DOHH2 (cell line): ENCODE data around the gene SIAH2.

Source experiments
- H3F3A ChIP-seq: fragments of 200-600 bp; sonication (generic), shearing (Covaris generic); 2 replicates; pipeline ENCODE4 v1.6.0; 2016; ENCODE audit warnings: antibody characterized with exemption, mild to moderate bottlenecking; ENCODE audit not compliant: control insufficient read depth, insufficient read depth
- H3K27ac ChIP-seq: fragments of 200-600 bp; sonication (generic); 2 replicates; pipeline ENCODE4 v1.5.1; 2014; ENCODE audit warnings: low read depth, mild to moderate bottlenecking, low read length, moderate library complexity
- H3K27me3 ChIP-seq: fragments of 200-600 bp; sonication (generic); 2 replicates; pipeline ENCODE4 v1.6.1; 2014; ENCODE audit warnings: mild to moderate bottlenecking, low read length, mixed read lengths; ENCODE audit not compliant: control insufficient read depth
- H3K36me3 ChIP-seq: fragments of 200-600 bp; sonication (generic); 2 replicates; pipeline ENCODE4 v1.6.1; 2014; ENCODE audit warnings: mild to moderate bottlenecking, low read length, moderate library complexity, mixed read lengths; ENCODE audit not compliant: control insufficient read depth
- H3K4me1 ChIP-seq: fragments of 200-600 bp; sonication (generic); 2 replicates; pipeline ENCODE4 v1.6.1; 2014; ENCODE audit warnings: mild to moderate bottlenecking, low read length, mixed read lengths; ENCODE audit not compliant: control insufficient read depth
- H3K4me2 ChIP-seq: fragments of 200-600 bp; sonication (generic); 2 replicates; pipeline ENCODE4 v1.6.0; 2014; ENCODE audit warnings: mild to moderate bottlenecking, low read length, moderate library complexity
- H3K4me3 ChIP-seq: fragments of 200-600 bp; sonication (generic); 2 replicates; pipeline ENCODE4 v1.5.1; 2014; ENCODE audit warnings: mild to moderate bottlenecking, low read length, mixed read lengths
- H3K79me2 ChIP-seq: fragments of 200-600 bp; sonication (generic); 2 replicates; pipeline ENCODE4 v1.6.1; 2014; ENCODE audit warnings: mild to moderate bottlenecking, low read length, mixed read lengths; ENCODE audit not compliant: control insufficient read depth
- H3K9me2 ChIP-seq: fragments of 200-600 bp; sonication (generic); replicated peaks from 2 replicates; pipeline ENCODE4 v1.6.1; 2014; ENCODE audit warnings: mild to moderate bottlenecking, low read length, mixed read lengths; ENCODE audit not compliant: control insufficient read depth
- H3K9me3 ChIP-seq: fragments of 200-600 bp; sonication (generic); 2 replicates; pipeline ENCODE4 v1.6.1; 2014; ENCODE audit warnings: antibody characterized with exemption, low read length, mixed read lengths; ENCODE audit not compliant: control insufficient read depth, insufficient read depth
- H4K20me1 ChIP-seq: fragments of 200-600 bp; sonication (generic); 2 replicates; pipeline ENCODE4 v1.6.0; 2014; ENCODE audit warnings: low read depth, mild to moderate bottlenecking, antibody characterized with exemption, low read length, moderate library complexity; ENCODE audit not compliant: control insufficient read depth, insufficient read depth
- EZH2phosphoT487 ChIP-seq: fragments of 200-600 bp; sonication (generic); IDR thresholded peaks from 2 replicates; pipeline ENCODE4 v1.6.1; 2017; ENCODE audit warnings: borderline replicate concordance, mild to moderate bottlenecking, antibody characterized with exemption, low read length, moderate library complexity, mixed read lengths
- TF ChIP-seq, protein P1 (sequence below): fragments of 200-600 bp; sonication (generic); IDR thresholded peaks from one replicate; pipeline ENCODE4 v1.5.1; 2014; ENCODE audit warnings: antibody characterized with exemption, mild to moderate bottlenecking, low read depth, low read length; ENCODE audit not compliant: poor library complexity, severe bottlenecking

The SIAH2 gene

DNA sequence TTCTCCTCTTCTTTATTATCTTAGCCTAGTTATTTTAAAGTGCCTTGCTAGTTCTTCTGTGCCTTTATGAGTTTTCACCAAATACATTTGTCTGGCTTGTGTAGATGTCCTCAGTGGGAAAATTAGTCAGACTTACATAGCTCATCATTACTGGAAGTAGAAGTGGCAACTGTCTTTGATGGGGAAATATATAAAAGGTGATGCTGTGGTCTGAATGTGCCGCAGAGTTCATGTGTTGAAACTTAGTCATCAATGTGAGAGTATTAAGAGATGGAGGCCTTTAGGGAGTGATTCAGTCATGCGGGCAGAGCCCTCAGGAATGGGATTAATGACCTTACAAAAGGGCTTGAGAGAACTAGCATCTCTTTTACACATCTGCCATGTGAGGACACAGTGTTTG is 52.9 kb downstream of the SIAH2 start:
- Histone ChIP-seq H3K9me3 (no peaks in the 10 kb centered on the region), H3K36me3 (peaks cover 5% of the 10 kb centered on the region; the same call in 1 of the 2 replicates), H3F3A (no peaks in the 10 kb centered on the region), H4K20me1 (no peaks in the 10 kb centered on the region), H3K9me2 (no peaks in the 10 kb centered on the region), H3K27ac (no peak overlapping the region), H3K4me2 (no peak overlapping the region), H3K27me3 (no peaks in the 10 kb centered on the region), H3K4me1 (peaks cover 3% of the 10 kb centered on the region), H3K79me2 (no peaks in the 10 kb centered on the region), H3K4me3 (no peak overlapping the region)
- TF ChIP-seq, protein P1, sequence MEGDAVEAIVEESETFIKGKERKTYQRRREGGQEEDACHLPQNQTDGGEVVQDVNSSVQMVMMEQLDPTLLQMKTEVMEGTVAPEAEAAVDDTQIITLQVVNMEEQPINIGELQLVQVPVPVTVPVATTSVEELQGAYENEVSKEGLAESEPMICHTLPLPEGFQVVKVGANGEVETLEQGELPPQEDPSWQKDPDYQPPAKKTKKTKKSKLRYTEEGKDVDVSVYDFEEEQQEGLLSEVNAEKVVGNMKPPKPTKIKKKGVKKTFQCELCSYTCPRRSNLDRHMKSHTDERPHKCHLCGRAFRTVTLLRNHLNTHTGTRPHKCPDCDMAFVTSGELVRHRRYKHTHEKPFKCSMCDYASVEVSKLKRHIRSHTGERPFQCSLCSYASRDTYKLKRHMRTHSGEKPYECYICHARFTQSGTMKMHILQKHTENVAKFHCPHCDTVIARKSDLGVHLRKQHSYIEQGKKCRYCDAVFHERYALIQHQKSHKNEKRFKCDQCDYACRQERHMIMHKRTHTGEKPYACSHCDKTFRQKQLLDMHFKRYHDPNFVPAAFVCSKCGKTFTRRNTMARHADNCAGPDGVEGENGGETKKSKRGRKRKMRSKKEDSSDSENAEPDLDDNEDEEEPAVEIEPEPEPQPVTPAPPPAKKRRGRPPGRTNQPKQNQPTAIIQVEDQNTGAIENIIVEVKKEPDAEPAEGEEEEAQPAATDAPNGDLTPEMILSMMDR = no peak
- TF ChIP-seq EZH2phosphoT487 = no peak

DNA sequence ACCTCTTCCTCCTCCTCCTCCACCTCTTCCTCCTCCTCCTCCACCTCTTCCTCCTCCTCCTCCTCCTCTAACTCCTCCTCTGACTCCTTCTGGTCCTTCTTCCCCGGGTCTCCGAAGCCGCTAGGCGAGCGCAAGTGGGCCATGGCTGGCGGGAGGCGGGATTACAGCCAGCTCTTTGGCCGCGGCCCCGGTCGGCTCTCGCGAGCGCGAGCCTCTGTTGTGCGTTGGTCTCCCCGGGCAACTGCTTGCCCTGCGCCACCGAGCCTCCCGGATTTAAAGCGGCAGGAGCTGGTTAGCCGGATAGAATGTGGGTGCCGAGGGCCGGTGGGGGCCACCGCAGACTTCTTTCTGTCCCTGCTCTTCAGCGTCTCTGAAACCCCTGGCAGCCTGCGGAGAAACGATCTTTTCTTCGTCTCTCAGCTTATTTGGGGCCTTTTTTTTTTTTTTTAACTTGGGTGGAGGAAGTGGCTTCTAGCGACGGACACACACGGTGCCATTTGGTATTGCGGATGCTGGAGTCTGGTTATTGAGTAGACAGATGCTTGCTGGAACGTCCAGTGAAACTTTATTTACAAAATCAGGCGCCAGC is 59.1 kb downstream of the SIAH2 start, which contains the start of gene ERICH6:
TSS of gene ERICH6 (minus strand) at position 165 of the 589 bp plus-strand sequence. CDS start at position 143, 22 bp downstream.
- Histone ChIP-seq H4K20me1 (no peaks in the 10 kb centered on the region), H3F3A (peaks cover 16% of the 10 kb centered on the region), H3K27ac (peak within 1 kb of the TSS; percentile 33), H3K79me2 (no peaks in the 10 kb centered on the region), H3K4me1 (peaks cover 16% of the 10 kb centered on the region), H3K9me2 (no peaks in the 10 kb centered on the region), H3K9me3 (no peaks in the 10 kb centered on the region), H3K4me2 (peak within 1 kb of the TSS; percentile 96), H3K4me3 (peak within 1 kb of the TSS; percentile 86), H3K27me3 (0 out of 2 replicates have a peak, but pooled peaks cover 2% of the 10 kb centered on the region), H3K36me3 (no peaks in the 10 kb centered on the region)
- TF ChIP-seq, protein P1 = no peak
- TF ChIP-seq EZH2phosphoT487 = no peak

DNA sequence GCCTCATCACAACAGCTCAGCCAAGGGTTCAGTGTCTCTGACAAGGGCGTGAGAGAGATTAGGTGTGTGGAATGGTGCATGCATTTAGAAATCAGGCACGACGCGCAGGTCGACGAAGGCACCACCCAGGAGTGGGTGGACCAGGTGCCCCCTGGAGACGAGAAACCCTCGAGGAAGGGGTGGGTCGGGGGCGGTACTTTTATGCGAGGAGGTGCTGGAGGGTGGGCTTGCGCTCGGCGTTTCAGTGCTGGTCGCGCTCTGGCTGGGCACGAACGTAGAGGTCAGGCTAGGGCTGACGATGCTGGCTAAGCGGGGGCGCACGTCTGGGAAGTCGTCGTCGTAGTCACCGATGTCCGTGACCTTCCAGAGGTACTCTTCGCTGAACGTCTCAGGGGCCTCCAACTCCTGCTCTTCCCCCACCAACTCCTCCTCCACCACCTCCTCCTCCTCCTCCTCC is 59.6 kb downstream of the SIAH2 start:
- Histone ChIP-seq H3F3A (peaks cover 16% of the 10 kb centered on the region), H3K4me3 (peak overlapping the region; percentile 86), H3K27me3 (0 out of 2 replicates have a peak, but pooled peaks cover 2% of the 10 kb centered on the region), H3K4me1 (peaks cover 16% of the 10 kb centered on the region), H3K36me3 (no peaks in the 10 kb centered on the region), H3K9me3 (no peaks in the 10 kb centered on the region), H3K4me2 (peak overlapping the region; percentile 96), H3K9me2 (no peaks in the 10 kb centered on the region), H4K20me1 (no peaks in the 10 kb centered on the region), H3K27ac (no peak overlapping the region; the same call in 1 of the 2 replicates), H3K79me2 (no peaks in the 10 kb centered on the region)
- TF ChIP-seq EZH2phosphoT487 = no peak
- TF ChIP-seq, protein P1 = no peak
